Measurements from ENCODE around the gene GRK4. TPM values are rescaled to one million over a fixed set of nuclear protein-coding genes. Genes with fewer than 3 reads are reported as not detected.

GRK4 gene
- total and polyA plus RNA-seq, 2 of the 4 experiments (the other 2 are of a cell fraction): 1.6 to 2.2 TPM

DNA sequence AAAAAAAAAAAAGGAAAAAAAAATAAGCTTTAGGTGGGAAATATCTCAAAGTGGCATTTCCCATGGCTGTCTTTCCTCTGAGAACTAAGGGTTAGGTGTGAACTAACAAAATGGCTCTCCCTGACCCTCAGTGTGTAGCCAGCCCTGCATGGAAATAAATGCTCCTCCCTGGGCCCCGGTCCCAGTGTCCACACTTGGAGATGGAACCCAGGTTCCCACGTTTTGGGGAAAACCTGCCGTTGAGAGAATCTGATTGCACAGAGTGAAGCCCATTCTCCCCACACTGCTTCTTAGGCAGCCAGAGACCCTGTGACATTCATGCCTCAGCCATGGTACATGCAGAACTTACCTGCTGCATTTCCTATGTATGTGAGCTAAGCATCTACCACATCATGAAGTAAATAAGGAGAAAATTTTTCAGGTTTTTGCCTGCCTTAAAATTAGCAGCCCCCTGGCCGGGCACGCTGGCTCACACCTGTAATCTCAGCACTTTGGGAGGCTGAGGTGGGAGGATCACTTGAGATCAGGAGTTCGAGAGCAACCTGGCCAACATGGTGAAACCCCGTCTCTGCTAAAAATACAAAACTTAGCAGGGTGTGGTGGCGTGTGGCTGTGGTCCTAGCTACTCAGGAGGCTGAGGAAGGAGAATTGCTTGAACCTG is 76.5 kb downstream of the GRK4 start:
- H2AK9ac ChIP-seq (replicated peaks; ENCODE audit: low read depth, low read length, poor library complexity): no peak overlapping the region
- WGBS, 2 experiments (ENCODE audit: extremely low coverage in 2 of 2, insufficient read length in 1 of 2): 72% methylated on average over 5 of the region's 8 CpGs; no CpG with 5 or more reads in 1 of the 2 experiments
- no peak overlapping the region for H3K4me3 ChIP-seq (ENCODE audit: insufficient read depth, low read depth, low read length)
- H4K5ac ChIP-seq (ENCODE audit: low read depth, low read length): no peak overlapping the region
- BruUV-seq (replicated peaks): no TSS peak
- H3K56ac ChIP-seq (ENCODE audit: extremely low read depth, insufficient read depth, low read length): no peak overlapping the region
- no peak overlapping the region for H3K4me2 ChIP-seq (ENCODE audit: low read depth, low read length)
- H3K9me1 ChIP-seq (ENCODE audit: insufficient read depth, low read length): no peaks in the 10 kb centered on the region
- in situ Hi-C loops (cut with MboI; ENCODE audit: low sequenced_read_pairs) (loop anchor here (25.0 kb wide), 1 partner anchor 278 kb away; the partner anchor contains the start of gene TNIP2), dilution Hi-C loops (cut with HindIII; ENCODE audit: low sequenced_read_pairs, unreplicated experiment) (no loop called here), intact Hi-C loops (cut with micrococcal nuclease) (loop anchor here (5.0 kb wide), 1 partner anchor 278 kb away; no protein-coding TSS in a partner anchor)
- no peak overlapping the region for H3K14ac ChIP-seq (replicated peaks; ENCODE audit: low read depth, low read length)
- H4K20me1 ChIP-seq (ENCODE audit: insufficient read depth, low read length): no peaks in the 10 kb centered on the region
- no peak overlapping the region for H2BK20ac ChIP-seq (ENCODE audit: low read depth, low read length)
- ChIA-PET POLR2A (ENCODE audit: unreplicated experiment) (no interaction called here), CTCF (no interaction called here)
- H3K27me3 ChIP-seq (ENCODE audit: control insufficient read depth, insufficient read depth, low read length): peaks cover 22% of the 10 kb centered on the region; the same call in 1 of the 2 replicates
- H2AK5ac ChIP-seq (ENCODE audit: low read depth, low read length): no peak overlapping the region
- no peak for TF ChIP-seq FOS (IDR thresholded peaks at IDR 0.05; ENCODE audit: low read depth, low read length)
- no peak for TF ChIP-seq BHLHE40 (IDR thresholded peaks at IDR 0.05; ENCODE audit: low read depth, low read length)
- no peak for TF ChIP-seq POLR2A (IDR thresholded peaks at IDR 0.05; ENCODE audit: low read depth, low read length)
- TF ChIP-seq, protein P1, sequence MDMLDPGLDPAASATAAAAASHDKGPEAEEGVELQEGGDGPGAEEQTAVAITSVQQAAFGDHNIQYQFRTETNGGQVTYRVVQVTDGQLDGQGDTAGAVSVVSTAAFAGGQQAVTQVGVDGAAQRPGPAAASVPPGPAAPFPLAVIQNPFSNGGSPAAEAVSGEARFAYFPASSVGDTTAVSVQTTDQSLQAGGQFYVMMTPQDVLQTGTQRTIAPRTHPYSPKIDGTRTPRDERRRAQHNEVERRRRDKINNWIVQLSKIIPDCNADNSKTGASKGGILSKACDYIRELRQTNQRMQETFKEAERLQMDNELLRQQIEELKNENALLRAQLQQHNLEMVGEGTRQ (IDR thresholded peaks at IDR 0.05; ENCODE audit: low read depth, low read length): no peak
- TF ChIP-seq NFE2L2 (IDR thresholded peaks at IDR 0.05; ENCODE audit: low read depth, low read length): no peak
- TF ChIP-seq RAD21 (IDR thresholded peaks at IDR 0.05; ENCODE audit: low read length): no peak
- no peak for TF ChIP-seq CEBPB (IDR thresholded peaks at IDR 0.05; ENCODE audit: low read depth, low read length)
- TF ChIP-seq MAZ (IDR thresholded peaks at IDR 0.05; ENCODE audit: borderline replicate concordance, low read depth, low read length): no peak
- TF ChIP-seq RFX5 (IDR thresholded peaks at IDR 0.05; ENCODE audit: low read depth, low read length): no peak
- TF ChIP-seq, protein P2, sequence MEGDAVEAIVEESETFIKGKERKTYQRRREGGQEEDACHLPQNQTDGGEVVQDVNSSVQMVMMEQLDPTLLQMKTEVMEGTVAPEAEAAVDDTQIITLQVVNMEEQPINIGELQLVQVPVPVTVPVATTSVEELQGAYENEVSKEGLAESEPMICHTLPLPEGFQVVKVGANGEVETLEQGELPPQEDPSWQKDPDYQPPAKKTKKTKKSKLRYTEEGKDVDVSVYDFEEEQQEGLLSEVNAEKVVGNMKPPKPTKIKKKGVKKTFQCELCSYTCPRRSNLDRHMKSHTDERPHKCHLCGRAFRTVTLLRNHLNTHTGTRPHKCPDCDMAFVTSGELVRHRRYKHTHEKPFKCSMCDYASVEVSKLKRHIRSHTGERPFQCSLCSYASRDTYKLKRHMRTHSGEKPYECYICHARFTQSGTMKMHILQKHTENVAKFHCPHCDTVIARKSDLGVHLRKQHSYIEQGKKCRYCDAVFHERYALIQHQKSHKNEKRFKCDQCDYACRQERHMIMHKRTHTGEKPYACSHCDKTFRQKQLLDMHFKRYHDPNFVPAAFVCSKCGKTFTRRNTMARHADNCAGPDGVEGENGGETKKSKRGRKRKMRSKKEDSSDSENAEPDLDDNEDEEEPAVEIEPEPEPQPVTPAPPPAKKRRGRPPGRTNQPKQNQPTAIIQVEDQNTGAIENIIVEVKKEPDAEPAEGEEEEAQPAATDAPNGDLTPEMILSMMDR (conservative IDR thresholded peaks at IDR 0.05; ENCODE audit: low read depth, low read length): no peak
- no peak for TF ChIP-seq SMC3 (IDR thresholded peaks at IDR 0.05; ENCODE audit: low read depth, low read length)
- TF ChIP-seq MAFK (IDR thresholded peaks at IDR 0.05; ENCODE audit: low read depth, low read length): no peak
- TF ChIP-seq MXI1 (IDR thresholded peaks at IDR 0.05; ENCODE audit: borderline replicate concordance, low read depth, low read length): no peak
- TF ChIP-seq CHD1 (IDR thresholded peaks at IDR 0.05; ENCODE audit: low read depth, low read length): no peak
- TF ChIP-seq, protein P3, sequence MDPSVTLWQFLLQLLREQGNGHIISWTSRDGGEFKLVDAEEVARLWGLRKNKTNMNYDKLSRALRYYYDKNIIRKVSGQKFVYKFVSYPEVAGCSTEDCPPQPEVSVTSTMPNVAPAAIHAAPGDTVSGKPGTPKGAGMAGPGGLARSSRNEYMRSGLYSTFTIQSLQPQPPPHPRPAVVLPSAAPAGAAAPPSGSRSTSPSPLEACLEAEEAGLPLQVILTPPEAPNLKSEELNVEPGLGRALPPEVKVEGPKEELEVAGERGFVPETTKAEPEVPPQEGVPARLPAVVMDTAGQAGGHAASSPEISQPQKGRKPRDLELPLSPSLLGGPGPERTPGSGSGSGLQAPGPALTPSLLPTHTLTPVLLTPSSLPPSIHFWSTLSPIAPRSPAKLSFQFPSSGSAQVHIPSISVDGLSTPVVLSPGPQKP (IDR thresholded peaks at IDR 0.05; ENCODE audit: borderline replicate concordance, low read depth, low read length): no peak
- TF ChIP-seq RCOR1 (IDR thresholded peaks at IDR 0.05; ENCODE audit: insufficient replicate concordance, low read length): no peak
- DNase-seq (no peak), ATAC-seq (ENCODE audit: low read depth) (no peak)
- H3K4ac ChIP-seq (ENCODE audit: low read depth, low read length): no peak overlapping the region
- no peak overlapping the region for H3K9ac ChIP-seq (ENCODE audit: low read depth, low read length)
- H3K79me1 ChIP-seq (ENCODE audit: low read depth in 1 of 2, low read length in 2 of 2): no peaks in the 10 kb centered on the region
- no peak overlapping the region for H2BK120ac ChIP-seq (ENCODE audit: low read depth, low read length)
- H3K27ac ChIP-seq (ENCODE audit: insufficient read depth, low read length): no peak overlapping the region
- no peak overlapping the region for H3K18ac ChIP-seq (ENCODE audit: low read depth, low read length)
- no peak overlapping the region for H4K8ac ChIP-seq (ENCODE audit: low read depth in 2 of 2, low read length in 2 of 2)
- H2BK5ac ChIP-seq (ENCODE audit: low read depth, low read length, poor library complexity, severe bottlenecking): no peak overlapping the region
- no peak overlapping the region for H4K91ac ChIP-seq (ENCODE audit: insufficient read depth, low read depth, low read length)
- no peaks in the 10 kb centered on the region for H3K36me3 ChIP-seq (ENCODE audit: control insufficient read depth, insufficient read depth, low read length)
- no peaks in the 10 kb centered on the region for H3K9me3 ChIP-seq (ENCODE audit: control insufficient read depth, insufficient read depth, low read length)
- no peak overlapping the region for H2BK15ac ChIP-seq (ENCODE audit: low read depth, low read length)
- no peak overlapping the region for H2AFZ ChIP-seq (replicated peaks; ENCODE audit: low read length, poor library complexity)
- H3K4me1 ChIP-seq (ENCODE audit: control insufficient read depth, insufficient read depth, low read length): peaks cover 2% of the 10 kb centered on the region; the same call in 1 of the 2 replicates
- no peak overlapping the region for H3K23ac ChIP-seq (ENCODE audit: low read depth, low read length)
